GM19239 (cell line): ENCODE results near the gene P2RX7.

Experiments used
- DNase-seq: peaks from one replicate; pipeline ENCODE4 v3.0.0; 2011; ENCODE audit warnings: low spot score; ENCODE audit not compliant: insufficient read length
- FAIRE-seq: peaks from 2 replicates; lab custom pipeline; 2011; peaks lifted over from hg19 to GRCh38; lab: Jason Lieb, UNC

P2RX7 gene

GRCh38 chr12:121108492-121108891 is 24.2 kb upstream of the P2RX7 start:
- DNase-seq, result no peak
- FAIRE-seq, result no peak

- FAIRE-seq (peak; percentile 93), DNase-seq (peak; percentile 62)
These were observed 22.3 kb upstream of the P2RX7 start for GRCh38 chr12:121110211-121110940.

GRCh38 chr12:121111684-121112083 is 21.0 kb upstream of the P2RX7 start:
- no peak for FAIRE-seq
- DNase-seq, result no peak

GRCh38 chr12:121112496-121112895 is 20.2 kb upstream of the P2RX7 start:
- DNase-seq, result no peak
- FAIRE-seq, result no peak

GRCh38 chr12:121113057-121113456 is 19.6 kb upstream of the P2RX7 start:
- DNase-seq (no peak), FAIRE-seq (no peak)

GRCh38 chr12:121114019-121114639 is 18.5 kb upstream of the P2RX7 start:
- DNase-seq (no peak), FAIRE-seq (no peak)

- DNase-seq, result no peak
- FAIRE-seq, result no peak
These were observed 17.9 kb upstream of the P2RX7 start for GRCh38 chr12:121114806-121115205.

GRCh38 chr12:121115530-121115929 is 17.1 kb upstream of the P2RX7 start:
- DNase-seq (no peak), FAIRE-seq (no peak)

- FAIRE-seq (no peak), DNase-seq (no peak)
These were observed 16.1 kb upstream of the P2RX7 start for GRCh38 chr12:121116318-121117225.

- DNase-seq (no peak), FAIRE-seq (no peak)
These were observed 15.4 kb upstream of the P2RX7 start for GRCh38 chr12:121117226-121117777.

- no peak for FAIRE-seq
- DNase-seq, result no peak
These were observed 12.4 kb upstream of the P2RX7 start for GRCh38 chr12:121120323-121120722.

GRCh38 chr12:121120989-121121755 is 11.5 kb upstream of the P2RX7 start:
- DNase-seq (no peak), FAIRE-seq (no peak)

- DNase-seq (no peak), FAIRE-seq (no peak)
These were observed 10.9 kb upstream of the P2RX7 start for GRCh38 chr12:121121805-121122204.

- no peak for DNase-seq
- FAIRE-seq, result no peak
These were observed 9.2 kb upstream of the P2RX7 start for GRCh38 chr12:121123488-121123887.

- no peak for DNase-seq
- no peak for FAIRE-seq
These were observed 8.1 kb upstream of the P2RX7 start for GRCh38 chr12:121124402-121125109.

GRCh38 chr12:121127501-121127900 is 5.2 kb upstream of the P2RX7 start:
- FAIRE-seq (no peak), DNase-seq (no peak)

GRCh38 chr12:121128908-121129810 is 3.5 kb upstream of the P2RX7 start:
- DNase-seq (peak; percentile 65), FAIRE-seq (peak; percentile 97)

- FAIRE-seq (no peak), DNase-seq (no peak)
These were observed 2.9 kb upstream of the P2RX7 start for GRCh38 chr12:121129811-121130147.
